ENCODE results near the gene LGALS9.
"Not testable (repeated sequence)": the region's sequence is repeated elsewhere in the genome, so short reads cannot be mapped to it uniquely, and the experiment has no call there.

LGALS9 gene

DNA sequence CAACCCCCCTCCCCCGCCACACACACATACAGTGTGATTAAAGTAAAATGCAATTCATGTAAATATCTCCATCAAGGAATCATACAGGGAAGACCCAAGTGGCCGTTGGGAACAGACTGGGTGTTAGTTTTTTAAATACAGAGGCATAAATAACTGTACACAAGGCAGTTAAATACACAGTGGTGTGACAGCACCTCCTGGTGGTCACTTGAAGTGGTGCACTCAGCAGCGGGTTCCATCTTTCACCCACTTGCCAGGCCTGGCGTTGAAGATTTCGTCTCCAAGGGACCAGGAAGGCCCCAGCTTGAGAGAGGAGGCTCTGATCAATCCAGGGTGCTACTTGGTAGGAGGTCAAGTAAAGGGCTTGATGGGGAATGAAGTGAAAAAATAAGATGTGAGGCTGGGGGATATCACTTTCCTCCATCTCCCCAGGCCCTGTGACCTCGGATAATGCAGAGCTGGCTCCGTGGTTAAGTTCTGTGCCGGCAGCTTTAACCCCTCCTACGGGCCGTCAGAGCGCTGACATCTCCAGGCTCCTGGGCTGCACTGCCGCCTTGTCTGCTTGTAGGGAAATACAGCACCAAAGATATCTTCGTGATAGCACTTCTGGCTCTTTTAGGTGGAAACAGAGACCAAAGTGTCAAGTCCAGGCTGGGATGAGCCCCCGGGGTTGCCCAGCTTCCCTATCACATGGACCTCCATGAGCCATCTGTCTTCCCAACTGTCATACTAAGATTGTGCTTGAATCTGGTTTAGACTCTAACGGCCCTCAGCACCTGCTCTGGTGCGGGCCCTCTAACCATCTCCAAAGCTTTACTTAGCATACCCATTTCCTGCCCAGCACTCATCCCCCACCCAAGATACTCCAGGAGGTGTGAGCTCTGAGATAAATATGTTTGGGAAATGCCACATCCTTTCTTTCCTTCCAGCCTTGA is 20.7 kb downstream of the LGALS9 start:
- Mint-ChIP-seq H3K4me1 (peaks cover 14% of the 10 kb centered on the region), H3K9me3 (no peaks in the 10 kb centered on the region), H3K27me3 (no peaks in the 10 kb centered on the region), H3K36me3 (peaks cover 22% of the 10 kb centered on the region), H3K27ac (no peak overlapping the region), H3K4me3 (no peak overlapping the region)
- ATAC-seq, result no peak

- H3K27ac Mint-ChIP-seq, H3K4me3 Mint-ChIP-seq, H3K36me3 Mint-ChIP-seq, H3K9me3 Mint-ChIP-seq, H3K27me3 Mint-ChIP-seq, ATAC-seq: not testable (repeated sequence)
- H3K4me1 Mint-ChIP-seq, result peaks cover 14% of the 10 kb centered on the region
Measured at GRCh38 chr17:27653449-27653971, 22.5 kb downstream of the LGALS9 start.

DNA sequence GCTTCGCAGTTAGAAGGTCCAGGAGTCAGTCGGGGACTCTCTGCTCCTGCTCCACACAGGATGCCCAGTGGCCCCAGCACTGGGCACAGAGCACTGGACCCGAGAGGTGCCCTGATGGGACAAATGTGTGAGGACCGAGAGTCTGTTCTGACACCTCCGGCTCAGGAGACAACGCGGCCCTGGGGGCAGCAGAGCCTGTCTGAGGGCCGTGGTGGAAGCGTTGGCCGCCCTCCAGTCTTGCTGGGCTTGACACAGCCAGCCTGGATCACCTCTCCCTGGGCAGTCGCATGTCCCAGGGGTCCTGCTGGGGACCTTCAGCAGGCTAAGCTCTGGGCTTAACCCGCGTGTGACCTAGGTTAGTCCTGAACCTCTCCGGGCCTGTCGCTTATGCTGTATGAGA is 23.1 kb downstream of the LGALS9 start:
- Mint-ChIP-seq H3K9me3 (no peaks in the 10 kb centered on the region), H3K4me3 (no peak overlapping the region), H3K27me3 (no peaks in the 10 kb centered on the region), H3K27ac (peak overlapping the region; percentile 60), H3K4me1 (peaks cover 14% of the 10 kb centered on the region), H3K36me3 (peaks cover 4% of the 10 kb centered on the region)
- no peak for ATAC-seq

- Mint-ChIP-seq H3K4me1 (peaks cover 14% of the 10 kb centered on the region), H3K36me3 (no peaks in the 10 kb centered on the region), H3K27me3 (no peaks in the 10 kb centered on the region), H3K9me3 (no peaks in the 10 kb centered on the region), H3K27ac (peak overlapping the region; percentile 60), H3K4me3 (no peak overlapping the region)
- ATAC-seq, result peak; percentile 75
Measured at GRCh38 chr17:27654654-27655524, 23.9 kb downstream of the LGALS9 start.

- H3K27ac Mint-ChIP-seq, ATAC-seq, H3K4me3 Mint-ChIP-seq, H3K27me3 Mint-ChIP-seq, H3K36me3 Mint-ChIP-seq, H3K9me3 Mint-ChIP-seq: not testable (repeated sequence)
- peaks cover 14% of the 10 kb centered on the region for H3K4me1 Mint-ChIP-seq
Measured at GRCh38 chr17:27655525-27656111, 24.6 kb downstream of the LGALS9 start.

DNA sequence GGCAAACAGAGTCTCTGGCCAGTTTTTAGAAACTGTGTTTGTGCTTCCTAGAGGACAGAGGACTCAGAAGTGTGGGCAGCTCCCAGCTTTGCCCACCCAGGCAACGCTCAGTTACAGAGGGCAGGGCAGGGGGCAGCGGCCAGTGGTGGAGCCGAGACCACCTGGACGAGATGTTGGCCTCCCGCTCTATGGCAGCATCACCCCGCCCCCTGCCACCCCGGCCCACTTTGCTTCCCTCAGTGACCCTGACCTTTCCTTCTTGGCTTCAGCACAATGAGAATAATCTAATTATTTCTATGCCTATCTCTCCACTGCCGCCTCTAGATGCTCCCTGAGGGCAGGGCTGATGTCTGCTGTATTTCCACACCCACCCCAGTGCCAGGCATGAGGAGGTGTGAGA is 25.6 kb downstream of the LGALS9 start:
- H3K27me3 Mint-ChIP-seq, H3K27ac Mint-ChIP-seq, H3K36me3 Mint-ChIP-seq, ATAC-seq, H3K9me3 Mint-ChIP-seq, H3K4me3 Mint-ChIP-seq: not testable (repeated sequence)
- H3K4me1 Mint-ChIP-seq, result peaks cover 10% of the 10 kb centered on the region

GRCh38 chr17:27657620-27658019 is 26.6 kb downstream of the LGALS9 start:
- Mint-ChIP-seq H3K27me3 (peaks cover 11% of the 10 kb centered on the region), H3K36me3 (no peaks in the 10 kb centered on the region), H3K4me3 (no peak overlapping the region), H3K9me3 (no peaks in the 10 kb centered on the region), H3K4me1 (peaks cover 9% of the 10 kb centered on the region), H3K27ac (no peak overlapping the region)
- ATAC-seq, result no peak

DNA sequence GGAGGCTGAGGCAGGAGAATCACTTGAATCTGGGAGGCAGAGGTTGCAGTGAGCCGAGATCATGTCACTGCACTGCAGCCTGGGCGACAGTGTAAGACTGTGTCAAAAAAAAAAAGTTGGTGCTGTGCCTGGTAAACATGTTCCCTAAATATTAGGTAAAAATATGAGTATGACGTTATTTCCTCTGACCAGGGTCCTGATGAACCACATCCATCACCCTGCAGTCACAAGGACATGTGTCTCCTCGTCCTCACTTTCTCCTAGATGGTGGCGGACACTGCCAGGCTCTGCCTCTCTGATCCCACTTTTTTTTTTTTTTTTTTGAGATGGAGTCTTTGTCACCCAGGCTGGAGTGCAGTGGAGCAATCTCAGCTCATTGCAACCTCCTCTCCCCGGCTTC is 28.7 kb downstream of the LGALS9 start:
- Mint-ChIP-seq H3K9me3 (no peaks in the 10 kb centered on the region), H3K4me3 (no peak overlapping the region), H3K27ac (no peak overlapping the region), H3K27me3 (peaks cover 11% of the 10 kb centered on the region), H3K36me3 (no peaks in the 10 kb centered on the region), H3K4me1 (peaks cover 3% of the 10 kb centered on the region)
- no peak for ATAC-seq

- H3K4me1 Mint-ChIP-seq, result no peaks in the 10 kb centered on the region
- H3K4me3 Mint-ChIP-seq, result no peak overlapping the region
- H3K9me3 Mint-ChIP-seq, result no peaks in the 10 kb centered on the region
- H3K36me3 Mint-ChIP-seq, result no peaks in the 10 kb centered on the region
- no peak overlapping the region for H3K27ac Mint-ChIP-seq
- no peak for ATAC-seq
- peaks cover 11% of the 10 kb centered on the region for H3K27me3 Mint-ChIP-seq
Measured at GRCh38 chr17:27660436-27660835, 29.4 kb downstream of the LGALS9 start.

- Mint-ChIP-seq H3K27ac (no peak overlapping the region), H3K36me3 (no peaks in the 10 kb centered on the region), H3K4me1 (no peaks in the 10 kb centered on the region), H3K4me3 (no peak overlapping the region), H3K9me3 (no peaks in the 10 kb centered on the region), H3K27me3 (peaks cover 11% of the 10 kb centered on the region)
- ATAC-seq, result no peak
Measured at GRCh38 chr17:27663936-27664605, 33.1 kb downstream of the LGALS9 start.

DNA sequence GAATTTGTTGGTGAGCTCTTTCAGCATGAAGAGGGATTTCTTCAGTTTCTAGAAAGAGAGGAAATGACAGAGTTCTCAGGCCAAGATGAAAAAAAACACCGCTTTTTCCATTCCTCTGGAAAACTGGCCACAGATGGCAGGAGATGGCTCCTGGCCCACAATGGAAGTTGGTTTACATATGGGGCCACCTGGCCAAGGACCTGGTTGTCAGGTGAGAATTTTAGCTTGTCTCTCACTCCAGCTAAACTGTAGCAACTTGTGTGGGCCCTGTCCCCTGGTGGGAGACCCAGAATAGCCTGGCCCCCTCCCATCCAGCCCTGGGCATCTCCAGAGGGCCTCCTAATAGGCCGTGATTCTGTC is 33.6 kb downstream of the LGALS9 start:
- ATAC-seq, result no peak
- no peak overlapping the region for H3K27ac Mint-ChIP-seq
- no peak overlapping the region for H3K4me3 Mint-ChIP-seq
- peaks cover 11% of the 10 kb centered on the region for H3K27me3 Mint-ChIP-seq
- H3K36me3 Mint-ChIP-seq, result no peaks in the 10 kb centered on the region
- no peaks in the 10 kb centered on the region for H3K9me3 Mint-ChIP-seq
- no peaks in the 10 kb centered on the region for H3K4me1 Mint-ChIP-seq

DNA sequence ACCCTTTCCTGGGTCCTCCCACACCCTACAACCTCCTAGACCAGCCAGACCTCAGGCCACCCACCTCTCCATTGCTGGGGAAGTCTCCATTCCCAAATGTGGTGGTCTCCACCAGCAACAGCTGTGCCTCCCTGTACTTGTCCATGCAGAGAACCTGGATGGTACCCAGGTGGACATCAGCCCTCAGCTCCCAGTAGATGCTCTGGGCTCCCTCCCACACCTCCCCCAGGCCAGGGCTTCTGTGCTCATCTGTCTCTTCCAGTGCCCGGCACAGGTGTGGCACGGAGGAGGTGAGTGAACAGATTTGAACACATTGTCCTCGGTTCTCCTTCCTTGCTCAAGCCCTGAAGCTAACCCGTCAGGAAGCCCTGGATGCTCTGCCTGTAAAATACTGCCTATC is 34.6 kb downstream of the LGALS9 start:
- Mint-ChIP-seq H3K4me3 (no peak overlapping the region), H3K36me3 (no peaks in the 10 kb centered on the region), H3K4me1 (no peaks in the 10 kb centered on the region), H3K9me3 (no peaks in the 10 kb centered on the region), H3K27ac (no peak overlapping the region), H3K27me3 (peaks cover 14% of the 10 kb centered on the region)
- no peak for ATAC-seq

DNA sequence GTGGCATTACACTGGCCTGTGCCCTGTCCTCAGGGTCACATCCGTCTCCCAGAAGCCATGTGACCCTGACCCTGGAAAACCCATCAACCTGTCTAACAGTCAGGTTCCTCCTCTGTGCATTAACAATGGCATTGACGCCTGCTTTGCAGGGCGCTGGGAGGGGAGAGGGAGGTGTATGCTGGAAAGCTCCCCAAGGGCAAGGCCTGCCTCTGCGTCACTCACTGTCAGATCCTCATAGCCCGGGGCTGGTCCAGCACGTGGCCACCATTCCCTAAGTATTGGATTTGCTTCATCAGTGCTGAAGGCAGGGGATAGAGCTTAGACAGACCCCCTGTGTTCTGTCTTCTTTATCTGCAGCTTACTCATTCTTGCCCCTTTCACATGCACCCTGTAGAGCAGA is 35.3 kb downstream of the LGALS9 start:
- not testable (repeated sequence) for H3K4me3 Mint-ChIP-seq, H3K36me3 Mint-ChIP-seq, H3K27ac Mint-ChIP-seq, H3K4me1 Mint-ChIP-seq, H3K9me3 Mint-ChIP-seq
- ATAC-seq, result peak; percentile 10
- H3K27me3 Mint-ChIP-seq, result peaks cover 21% of the 10 kb centered on the region

GRCh38 chr17:27666831-27667560 is 36.0 kb downstream of the LGALS9 start:
- no peaks in the 10 kb centered on the region for H3K4me1 Mint-ChIP-seq
- no peak for ATAC-seq
- H3K9me3 Mint-ChIP-seq, result no peaks in the 10 kb centered on the region
- no peak overlapping the region for H3K27ac Mint-ChIP-seq
- no peak overlapping the region for H3K4me3 Mint-ChIP-seq
- peaks cover 24% of the 10 kb centered on the region for H3K27me3 Mint-ChIP-seq
- H3K36me3 Mint-ChIP-seq, result no peaks in the 10 kb centered on the region
